Activated CD8-positive, alpha-beta memory T cell treated with anti-CD3 and anti-CD28 coated beads for 4 hours (primary cell): Measurements from ENCODE around the gene PRR23E.

ENCODE experiments used
- DNase-seq, 2 donors: peaks; one replicate each; pipeline ENCODE4 v3.0.0-alpha.2; 2020; ENCODE audit warnings: low read depth in 2 of 2

PRR23E gene

GRCh38 chr3:127228866-127229265, 35.9 kb downstream of the PRR23E start:
- no peak for DNase-seq

- DNase-seq: no peak
Observed at GRCh38 chr3:127233371-127233770, 40.4 kb downstream of the PRR23E start.

GRCh38 chr3:127234778-127235177, 41.8 kb downstream of the PRR23E start:
- DNase-seq: no peak

- no peak for DNase-seq
Observed at GRCh38 chr3:127235706-127236105, 42.8 kb downstream of the PRR23E start.

- DNase-seq: no peak
Observed at GRCh38 chr3:127237835-127238234, 44.9 kb downstream of the PRR23E start.

- no peak for DNase-seq
Observed at GRCh38 chr3:127238602-127239001, 45.7 kb downstream of the PRR23E start.

- DNase-seq: no peak
Observed at GRCh38 chr3:127247292-127247691, 54.4 kb downstream of the PRR23E start.
